Astrocyte (in vitro differentiated cells and primary cell): Measurements from ENCODE around the gene TRIB2. TPM values are rescaled to one million over a fixed set of nuclear protein-coding genes. Genes with fewer than 3 reads are reported as not detected.
A peak's percentile ranks its signal among the peaks of the same experiment; 100 is the strongest.

Experiments
- DNase-seq: peaks from one replicate; pipeline ENCODE4 v3.0.0-alpha.2; 2010; ENCODE audit warnings: low read depth
- FAIRE-seq: peaks from 2 replicates; lab custom pipeline; 2011; peaks lifted over from hg19 to GRCh38; lab: Jason Lieb, UNC
- H2AFZ ChIP-seq: 2 replicates; pipeline ENCODE4 v1.6.0; 2012; ENCODE audit warnings: low read depth, low read length, inconsistent platforms
- H3K27ac ChIP-seq: 2 replicates; pipeline ENCODE4 v1.5.1; 2011; ENCODE audit warnings: low read depth, low read length, inconsistent platforms
- H3K27me3 ChIP-seq: 2 replicates; pipeline ENCODE4 v1.6.0; 2011; ENCODE audit warnings: low read length, inconsistent platforms; ENCODE audit not compliant: insufficient read depth
- H3K36me3 ChIP-seq: 2 replicates; pipeline ENCODE4 v1.5.1; 2011; ENCODE audit warnings: low read length, inconsistent platforms; ENCODE audit not compliant: insufficient read depth
- H3K4me1 ChIP-seq: 2 replicates; pipeline ENCODE4 v1.5.1; 2011; ENCODE audit warnings: low read length, inconsistent platforms; ENCODE audit not compliant: insufficient read depth
- H3K4me2 ChIP-seq: 2 replicates; pipeline ENCODE4 v1.6.0; 2012; ENCODE audit warnings: low read length, inconsistent platforms
- H3K4me3 ChIP-seq: 2 replicates; pipeline ENCODE4 v1.5.1; 2011; ENCODE audit warnings: low read depth, mild to moderate bottlenecking, low read length, inconsistent platforms; ENCODE audit not compliant: insufficient read depth
- H3K79me2 ChIP-seq: 2 replicates; pipeline ENCODE4 v1.6.0; 2012; ENCODE audit warnings: mild to moderate bottlenecking, low read length, inconsistent platforms; ENCODE audit not compliant: insufficient read depth
- H3K9ac ChIP-seq: 2 replicates; pipeline ENCODE4 v1.6.0; 2012; ENCODE audit warnings: mild to moderate bottlenecking, low read length, inconsistent platforms
- H3K9me3 ChIP-seq: 2 replicates; pipeline ENCODE4 v1.5.1; 2012; ENCODE audit warnings: low read depth, mild to moderate bottlenecking, low read length, inconsistent platforms; ENCODE audit not compliant: insufficient read depth
- H4K20me1 ChIP-seq: 2 replicates; pipeline ENCODE4 v1.6.0; 2012; ENCODE audit warnings: low read length, inconsistent platforms; ENCODE audit not compliant: insufficient read depth
- H3K27ac Mint-ChIP-seq: one replicate; pipeline ENCODE4 v1.8.0; 2021; ENCODE audit warnings: mild to moderate bottlenecking, mixed read lengths; ENCODE audit not compliant: unreplicated experiment
- H3K27me3 Mint-ChIP-seq: one replicate; pipeline ENCODE4 v1.8.0; 2021; ENCODE audit warnings: low read depth, mixed read lengths; ENCODE audit not compliant: unreplicated experiment
- H3K36me3 Mint-ChIP-seq: one replicate; pipeline ENCODE4 v1.8.0; 2021; ENCODE audit warnings: low read depth, mixed read lengths; ENCODE audit not compliant: unreplicated experiment
- H3K4me1 Mint-ChIP-seq: one replicate; pipeline ENCODE4 v1.8.0; 2021; ENCODE audit warnings: low read depth, mixed read lengths; ENCODE audit not compliant: unreplicated experiment
- H3K4me3 Mint-ChIP-seq: one replicate; pipeline ENCODE4 v1.8.0; 2021; ENCODE audit warnings: mild to moderate bottlenecking, moderate library complexity, mixed read lengths; ENCODE audit not compliant: unreplicated experiment
- H3K9me3 Mint-ChIP-seq: one replicate; pipeline ENCODE4 v1.8.0; 2021; ENCODE audit warnings: mild to moderate bottlenecking, mixed read lengths; ENCODE audit not compliant: unreplicated experiment
- CTCF ChIP-seq: IDR thresholded peaks from 2 replicates; pipeline ENCODE4 v1.5.1; 2011; ENCODE audit warnings: low read depth, mild to moderate bottlenecking, inconsistent platforms, low read length, moderate library complexity; ENCODE audit not compliant: insufficient read depth
- EZH2 ChIP-seq: IDR thresholded peaks from 2 replicates; pipeline ENCODE4 v1.6.1; 2012; ENCODE audit warnings: mild to moderate bottlenecking, low read length, inconsistent platforms; ENCODE audit not compliant: insufficient read depth
- total RNA-seq: library from RNA; stranded (reverse); gene quantifications from 2 replicates; pipeline ENCODE4 v1.2.1, GENCODE V29; 2021

The TRIB2 gene
- total RNA-seq, 1 donor from 2014 or later = 22.6 TPM

- Histone ChIP-seq H3K27me3 (no peaks in the 10 kb centered on the region), H3K9ac (peak overlapping the region; percentile 5), H4K20me1 (no peaks in the 10 kb centered on the region), H3K4me2 (peak overlapping the region; percentile 24), H3K4me3 (no peak overlapping the region), H3K9me3 (no peaks in the 10 kb centered on the region), H3K36me3 (no peaks in the 10 kb centered on the region), H3K79me2 (no peaks in the 10 kb centered on the region), H2AFZ (peak overlapping the region; percentile 52), H3K4me1 (peaks cover 28% of the 10 kb centered on the region), H3K27ac (peak overlapping the region; percentile 29)
- H3K4me1 Mint-ChIP-seq = peaks cover 36% of the 10 kb centered on the region
- peaks cover 1% of the 10 kb centered on the region for H3K36me3 Mint-ChIP-seq
- no peak for TF ChIP-seq CTCF
- TF ChIP-seq EZH2 = no peak
- H3K27me3 Mint-ChIP-seq = peaks cover 14% of the 10 kb centered on the region
- DNase-seq (peak; percentile 86), FAIRE-seq (peak; percentile 74)
- H3K9me3 Mint-ChIP-seq = peaks cover 10% of the 10 kb centered on the region
- no peak overlapping the region for H3K4me3 Mint-ChIP-seq
- peak overlapping the region; percentile 92 for H3K27ac Mint-ChIP-seq
Observed at GRCh38 chr2:12766421-12766879, 49.7 kb downstream of the TRIB2 start.

GRCh38 chr2:12767541-12767940 is 50.8 kb downstream of the TRIB2 start:
- Mint-ChIP-seq H3K27ac (peak overlapping the region; percentile 76), H3K27me3 (peaks cover 14% of the 10 kb centered on the region), H3K4me1 (peaks cover 36% of the 10 kb centered on the region), H3K9me3 (peaks cover 10% of the 10 kb centered on the region), H3K36me3 (peaks cover 1% of the 10 kb centered on the region), H3K4me3 (no peak overlapping the region)
- Histone ChIP-seq H3K27me3 (no peaks in the 10 kb centered on the region), H3K4me1 (peaks cover 28% of the 10 kb centered on the region), H4K20me1 (no peaks in the 10 kb centered on the region), H3K9ac (no peak overlapping the region), H3K4me3 (no peak overlapping the region), H3K79me2 (no peaks in the 10 kb centered on the region), H3K27ac (no peak overlapping the region), H2AFZ (no peak overlapping the region), H3K36me3 (no peaks in the 10 kb centered on the region), H3K9me3 (no peaks in the 10 kb centered on the region), H3K4me2 (no peak overlapping the region)
- FAIRE-seq = no peak
- no peak for DNase-seq
- no peak for TF ChIP-seq EZH2
- no peak for TF ChIP-seq CTCF

- H3K4me2 ChIP-seq = no peak overlapping the region
- DNase-seq (no peak), FAIRE-seq (peak; percentile 84)
- H3K9me3 ChIP-seq = no peaks in the 10 kb centered on the region
- H4K20me1 ChIP-seq = no peaks in the 10 kb centered on the region
- peaks cover 14% of the 10 kb centered on the region for H3K27me3 Mint-ChIP-seq
- no peaks in the 10 kb centered on the region for H3K79me2 ChIP-seq
- H3K4me1 ChIP-seq = peaks cover 28% of the 10 kb centered on the region
- no peak overlapping the region for H3K4me3 ChIP-seq
- no peak overlapping the region for H3K27ac ChIP-seq
- peaks cover 1% of the 10 kb centered on the region for H3K36me3 Mint-ChIP-seq
- no peak overlapping the region for H2AFZ ChIP-seq
- no peak overlapping the region for H3K9ac ChIP-seq
- no peak for TF ChIP-seq CTCF
- TF ChIP-seq EZH2 = no peak
- no peaks in the 10 kb centered on the region for H3K36me3 ChIP-seq
- H3K4me1 Mint-ChIP-seq = peaks cover 33% of the 10 kb centered on the region
- no peaks in the 10 kb centered on the region for H3K27me3 ChIP-seq
- no peak overlapping the region for H3K27ac Mint-ChIP-seq
- no peak overlapping the region for H3K4me3 Mint-ChIP-seq
- peaks cover 10% of the 10 kb centered on the region for H3K9me3 Mint-ChIP-seq
Observed at GRCh38 chr2:12767996-12768624, 51.4 kb downstream of the TRIB2 start.
